Vagina (tissue), 2 donors: ENCODE data around the gene C13orf46. TPM values are rescaled to one million over a fixed set of nuclear protein-coding genes. Genes with fewer than 3 reads are reported as not detected.

ENCODE experiments used
- DNase-seq, 2 donors: peaks; one replicate each; pipeline ENCODE4 v3.0.0-alpha.2; 2017; ENCODE audit errors: extremely low spot score in 2 of 2
- H3K27ac ChIP-seq: fragments of 200-600 bp; sonication (generic); one replicate; pipeline ENCODE4 v1.5.1; 2019
- H3K27me3 ChIP-seq: fragments of 200-600 bp; sonication (generic); one replicate; pipeline ENCODE4 v1.5.1; 2019
- H3K36me3 ChIP-seq, 2 donors: fragments of 200-600 bp; sonication (generic); one replicate each; pipeline ENCODE4 v1.5.1; 2017 to 2019
- H3K4me1 ChIP-seq: fragments of 200-600 bp; sonication (generic); one replicate; pipeline ENCODE4 v1.5.1; 2019
- H3K4me3 ChIP-seq, 2 donors: fragments of 200-600 bp; sonication (generic); 1 replicate in 1 of 2; 2 replicates in 1 of 2; pipeline ENCODE4 v1.5.1; 2016 to 2019
- H3K9me3 ChIP-seq: fragments of 200-600 bp; sonication (generic); one replicate; pipeline ENCODE4 v1.5.1; 2019
- POLR2A ChIP-seq, 2 donors: fragments of 450-650 bp; IDR thresholded peaks; one replicate each; pipeline ENCODE4 v1.6.1; 2017; ENCODE audit warnings: antibody characterized with exemption in 2 of 2, mild to moderate bottlenecking in 2 of 2, moderate library complexity in 2 of 2
- POLR2AphosphoS5 ChIP-seq, 2 donors: sonication (generic); formaldehyde crosslinking; IDR thresholded peaks; one replicate each; pipeline ENCODE4 v1.9.0; 2017; ENCODE audit warnings: antibody characterized with exemption in 2 of 2, mild to moderate bottlenecking in 2 of 2, low read depth in 1 of 2; ENCODE audit not compliant: insufficient read depth in 1 of 2
- intact Hi-C: fragments of 100-400 bp; cut with DNase I; formaldehyde crosslinking; loops from one replicate; pipeline ENCODE4 v1.15.1; 2023
- total RNA-seq: library from RNA; depleted of rRNA; stranded (reverse); fragments of >200 nt; gene quantifications from one replicate; pipeline ENCODE4 v1.2.3, GENCODE V29; 2016
- TF ChIP-seq, protein P1 (sequence below), 3 experiments: fragments of 450-650 bp in 2 of 3; fragments of 200-600 bp in 1 of 3; sonication (generic) in 1 of 3; IDR thresholded peaks; one replicate each; pipeline ENCODE4 v1.5.1; 2017 to 2019; ENCODE audit warnings: antibody characterized with exemption in 3 of 3, mild to moderate bottlenecking in 2 of 3, moderate library complexity in 2 of 3

Gene C13orf46
- total RNA-seq, 1 donor from 2014 or later = not detected

DNA sequence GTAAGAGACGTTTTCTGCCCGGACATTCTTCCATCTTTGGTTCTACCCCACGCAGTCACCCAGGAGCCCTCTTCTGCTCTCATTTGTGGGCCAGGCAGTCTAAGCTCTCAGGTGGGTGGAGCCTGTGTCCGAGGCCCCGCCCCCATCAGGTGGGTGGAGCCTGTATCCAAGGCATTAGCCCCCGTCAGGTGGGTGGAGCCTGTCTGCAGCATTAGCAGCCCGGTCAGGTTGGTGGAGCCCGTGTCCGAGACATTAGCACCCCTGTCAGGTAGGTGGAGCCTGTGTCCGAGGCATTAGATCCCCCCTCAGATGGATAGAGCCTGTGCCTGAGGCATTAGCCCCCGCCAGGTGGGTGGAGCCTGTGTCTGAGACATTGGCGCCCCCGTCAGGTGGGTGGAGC is 45.5 kb upstream of the C13orf46 start:
- DNase-seq = no peak
- Histone ChIP-seq H3K4me1 (peaks cover 7% of the 10 kb centered on the region), H3K36me3 (peaks cover 0 to 40% of the 10 kb centered on the region in 2 donors), H3K4me3 (no peak overlapping the region), H3K9me3 (no peaks in the 10 kb centered on the region), H3K27ac (no peak overlapping the region), H3K27me3 (no peaks in the 10 kb centered on the region)
- intact Hi-C loops = loop anchor here (5.0 kb wide), 1 partner anchor 113 kb away; the partner anchor contains the start of gene RASA3
- TF ChIP-seq, protein P1, sequence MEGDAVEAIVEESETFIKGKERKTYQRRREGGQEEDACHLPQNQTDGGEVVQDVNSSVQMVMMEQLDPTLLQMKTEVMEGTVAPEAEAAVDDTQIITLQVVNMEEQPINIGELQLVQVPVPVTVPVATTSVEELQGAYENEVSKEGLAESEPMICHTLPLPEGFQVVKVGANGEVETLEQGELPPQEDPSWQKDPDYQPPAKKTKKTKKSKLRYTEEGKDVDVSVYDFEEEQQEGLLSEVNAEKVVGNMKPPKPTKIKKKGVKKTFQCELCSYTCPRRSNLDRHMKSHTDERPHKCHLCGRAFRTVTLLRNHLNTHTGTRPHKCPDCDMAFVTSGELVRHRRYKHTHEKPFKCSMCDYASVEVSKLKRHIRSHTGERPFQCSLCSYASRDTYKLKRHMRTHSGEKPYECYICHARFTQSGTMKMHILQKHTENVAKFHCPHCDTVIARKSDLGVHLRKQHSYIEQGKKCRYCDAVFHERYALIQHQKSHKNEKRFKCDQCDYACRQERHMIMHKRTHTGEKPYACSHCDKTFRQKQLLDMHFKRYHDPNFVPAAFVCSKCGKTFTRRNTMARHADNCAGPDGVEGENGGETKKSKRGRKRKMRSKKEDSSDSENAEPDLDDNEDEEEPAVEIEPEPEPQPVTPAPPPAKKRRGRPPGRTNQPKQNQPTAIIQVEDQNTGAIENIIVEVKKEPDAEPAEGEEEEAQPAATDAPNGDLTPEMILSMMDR (IDR thresholded peaks at IDR 0.05) = no peak
- TF ChIP-seq POLR2AphosphoS5 (IDR thresholded peaks at IDR 0.05; ENCODE audit: insufficient read depth in 1 of 2, low read depth in 1 of 2) (no peak), POLR2A (IDR thresholded peaks at IDR 0.05) (no peak)

DNA sequence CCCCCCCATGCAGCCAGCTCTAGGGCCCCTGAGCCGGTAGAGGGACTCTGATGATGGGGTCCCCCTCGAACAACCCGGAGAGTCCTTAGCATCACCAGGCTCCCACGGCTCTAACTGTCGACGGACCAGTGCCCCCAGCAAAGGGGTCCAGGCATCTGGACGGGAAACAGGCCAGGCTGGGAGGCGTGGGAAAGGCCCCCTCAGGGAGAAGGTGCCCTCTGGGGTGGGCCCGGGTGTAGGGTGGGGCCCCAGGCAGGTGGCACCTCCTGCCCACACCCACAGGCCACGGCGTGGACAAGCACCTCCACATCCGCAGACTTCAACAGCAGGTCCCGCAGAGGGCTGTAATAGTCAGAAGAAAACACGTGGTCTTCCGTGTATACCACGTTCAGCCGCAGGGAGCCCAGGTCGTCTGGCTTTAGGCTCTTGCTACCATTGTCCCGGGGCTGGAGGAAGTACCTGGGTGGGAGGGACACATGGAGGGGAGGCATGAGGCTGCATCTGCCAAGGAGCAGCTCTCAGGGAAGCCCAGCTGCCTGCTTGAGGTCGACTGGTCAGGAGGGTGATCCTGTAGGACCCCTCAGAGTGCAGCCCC is 44.7 kb upstream of the C13orf46 start:
- Histone ChIP-seq H3K27ac (no peak overlapping the region), H3K27me3 (no peaks in the 10 kb centered on the region), H3K9me3 (no peaks in the 10 kb centered on the region), H3K4me3 (no peak overlapping the region), H3K4me1 (peaks cover 7% of the 10 kb centered on the region), H3K36me3 (peaks cover 0 to 36% of the 10 kb centered on the region in 2 donors)
- DNase-seq = no peak
- intact Hi-C loops = loop anchor here (5.0 kb wide), 1 partner anchor 114 kb away; the partner anchor contains the start of gene RASA3
- no peak for TF ChIP-seq POLR2A (IDR thresholded peaks at IDR 0.05)
- no peak for TF ChIP-seq POLR2AphosphoS5 (IDR thresholded peaks at IDR 0.05; ENCODE audit: insufficient read depth in 1 of 2, low read depth in 1 of 2)
- TF ChIP-seq, protein P1 (IDR thresholded peaks at IDR 0.05) = no peak

DNA sequence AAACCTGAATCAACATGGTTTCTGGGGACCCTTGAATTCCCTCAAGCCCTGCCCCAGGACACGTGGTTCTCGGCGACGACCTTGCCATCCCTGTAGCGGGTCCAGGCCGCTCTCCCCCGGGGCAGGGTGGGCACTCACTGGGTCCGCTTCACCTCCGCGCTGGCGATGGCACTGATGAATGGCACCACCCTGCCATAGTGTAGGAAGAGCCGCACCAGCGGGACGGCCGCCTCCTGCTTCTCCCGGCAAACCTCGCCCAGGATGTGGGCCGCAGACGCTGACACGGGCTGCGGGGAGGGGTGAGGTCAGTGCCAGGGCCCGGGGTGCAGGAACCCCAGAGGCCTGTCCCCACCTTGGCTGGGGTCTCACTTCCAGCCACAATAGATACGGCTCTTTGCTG is 44.1 kb upstream of the C13orf46 start:
- Histone ChIP-seq H3K27me3 (no peaks in the 10 kb centered on the region), H3K36me3 (peaks cover 0 to 37% of the 10 kb centered on the region in 2 donors), H3K4me3 (no peak overlapping the region), H3K27ac (no peak overlapping the region), H3K9me3 (no peaks in the 10 kb centered on the region), H3K4me1 (peaks cover 7% of the 10 kb centered on the region)
- no peak for TF ChIP-seq POLR2AphosphoS5 (IDR thresholded peaks at IDR 0.05; ENCODE audit: insufficient read depth in 1 of 2, low read depth in 1 of 2)
- TF ChIP-seq, protein P1 (IDR thresholded peaks at IDR 0.05) = no peak
- TF ChIP-seq POLR2A (IDR thresholded peaks at IDR 0.05) = no peak
- no peak for DNase-seq
- intact Hi-C loops = loop anchor here (5.0 kb wide), 1 partner anchor 114 kb away; the partner anchor contains the start of gene RASA3

DNA sequence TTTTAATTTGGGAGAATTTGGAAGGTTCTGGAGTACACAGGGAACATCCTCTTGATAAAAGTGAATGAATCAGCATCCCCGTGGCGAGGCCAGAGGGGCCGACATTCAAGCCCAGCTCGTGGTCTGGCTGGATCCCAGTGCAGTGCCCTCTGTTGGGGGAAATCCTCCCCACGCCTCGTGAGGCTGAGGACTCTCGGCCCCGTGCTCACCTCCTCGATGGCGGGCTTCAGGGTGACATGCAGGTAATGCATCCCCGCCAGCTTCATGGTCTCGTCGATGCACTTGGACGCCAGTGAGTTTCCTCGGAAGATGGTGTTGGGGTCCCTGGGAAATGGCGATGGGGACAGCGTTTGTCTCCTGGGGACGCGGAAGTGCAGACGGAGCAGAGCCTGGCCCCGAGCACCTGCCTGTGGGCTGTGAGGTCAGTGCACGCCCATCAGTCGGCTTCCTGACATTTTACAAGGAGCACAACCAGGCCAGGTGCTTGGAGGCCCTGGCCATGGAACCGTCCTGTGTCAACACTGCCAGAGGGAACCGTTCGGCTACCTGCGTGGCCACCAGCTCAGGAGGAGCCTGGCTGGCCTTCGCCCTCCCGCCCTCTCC is 43.3 kb upstream of the C13orf46 start:
- TF ChIP-seq POLR2A (IDR thresholded peaks at IDR 0.05) (no peak), POLR2AphosphoS5 (IDR thresholded peaks at IDR 0.05; ENCODE audit: insufficient read depth in 1 of 2, low read depth in 1 of 2) (no peak)
- TF ChIP-seq, protein P1 (IDR thresholded peaks at IDR 0.05) = no peak
- Histone ChIP-seq H3K27me3 (no peaks in the 10 kb centered on the region), H3K9me3 (no peaks in the 10 kb centered on the region), H3K4me1 (peaks cover 7% of the 10 kb centered on the region), H3K4me3 (no peak overlapping the region), H3K36me3 (peaks cover 0 to 39% of the 10 kb centered on the region in 2 donors), H3K27ac (no peak overlapping the region)
- no peak for DNase-seq
- intact Hi-C loops = loop anchor here (5.0 kb wide), 1 partner anchor 115 kb away; the partner anchor contains the start of gene RASA3
